Measurements from ENCODE around the gene OR2T10. TPM values are rescaled to one million over a fixed set of nuclear protein-coding genes. Genes with fewer than 3 reads are reported as not detected.
"Not testable (repeated sequence)": the region's sequence is repeated elsewhere in the genome, so short reads cannot be mapped to it uniquely, and the experiment has no call there.

The OR2T10 gene, protein sequence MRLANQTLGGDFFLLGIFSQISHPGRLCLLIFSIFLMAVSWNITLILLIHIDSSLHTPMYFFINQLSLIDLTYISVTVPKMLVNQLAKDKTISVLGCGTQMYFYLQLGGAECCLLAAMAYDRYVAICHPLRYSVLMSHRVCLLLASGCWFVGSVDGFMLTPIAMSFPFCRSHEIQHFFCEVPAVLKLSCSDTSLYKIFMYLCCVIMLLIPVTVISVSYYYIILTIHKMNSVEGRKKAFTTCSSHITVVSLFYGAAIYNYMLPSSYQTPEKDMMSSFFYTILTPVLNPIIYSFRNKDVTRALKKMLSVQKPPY
- total RNA-seq = not detected

DNA sequence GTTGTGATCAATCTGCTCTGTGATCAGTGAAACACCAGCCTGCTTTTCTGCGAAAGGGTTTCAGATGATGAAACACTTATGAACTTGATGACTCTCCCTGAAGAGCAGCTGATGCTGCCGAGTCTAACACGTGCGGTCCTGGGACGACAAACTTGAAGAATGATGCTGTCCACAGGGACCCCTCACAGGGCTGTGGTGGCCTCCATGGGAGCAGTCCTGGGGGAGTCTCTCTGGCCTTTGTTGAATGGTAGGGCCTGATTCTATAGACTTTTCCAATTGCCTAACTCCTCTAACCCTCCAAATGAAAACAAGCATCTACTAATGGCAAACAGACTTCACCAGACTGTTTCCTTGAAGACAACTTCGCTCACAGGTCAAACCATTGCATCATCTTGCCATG is at the start of gene OR2T10:
TSS of gene OR2T10 (minus strand) at position 112 of the 400 bp plus-strand sequence. CDS start 3,932 bp downstream, outside the sequence.
- H3K4me3 ChIP-seq = no peak within 1 kb of the TSS
- no peaks in the 10 kb centered on the region for H3K36me3 ChIP-seq
- H3K27me3 ChIP-seq = no peaks in the 10 kb centered on the region
- H3K4me1 ChIP-seq = no peaks in the 10 kb centered on the region
- no peaks in the 10 kb centered on the region for H3K9me3 ChIP-seq
- TF ChIP-seq, protein P1, sequence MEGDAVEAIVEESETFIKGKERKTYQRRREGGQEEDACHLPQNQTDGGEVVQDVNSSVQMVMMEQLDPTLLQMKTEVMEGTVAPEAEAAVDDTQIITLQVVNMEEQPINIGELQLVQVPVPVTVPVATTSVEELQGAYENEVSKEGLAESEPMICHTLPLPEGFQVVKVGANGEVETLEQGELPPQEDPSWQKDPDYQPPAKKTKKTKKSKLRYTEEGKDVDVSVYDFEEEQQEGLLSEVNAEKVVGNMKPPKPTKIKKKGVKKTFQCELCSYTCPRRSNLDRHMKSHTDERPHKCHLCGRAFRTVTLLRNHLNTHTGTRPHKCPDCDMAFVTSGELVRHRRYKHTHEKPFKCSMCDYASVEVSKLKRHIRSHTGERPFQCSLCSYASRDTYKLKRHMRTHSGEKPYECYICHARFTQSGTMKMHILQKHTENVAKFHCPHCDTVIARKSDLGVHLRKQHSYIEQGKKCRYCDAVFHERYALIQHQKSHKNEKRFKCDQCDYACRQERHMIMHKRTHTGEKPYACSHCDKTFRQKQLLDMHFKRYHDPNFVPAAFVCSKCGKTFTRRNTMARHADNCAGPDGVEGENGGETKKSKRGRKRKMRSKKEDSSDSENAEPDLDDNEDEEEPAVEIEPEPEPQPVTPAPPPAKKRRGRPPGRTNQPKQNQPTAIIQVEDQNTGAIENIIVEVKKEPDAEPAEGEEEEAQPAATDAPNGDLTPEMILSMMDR (IDR thresholded peaks at IDR 0.05) = no peak
- TF ChIP-seq POLR2A (IDR thresholded peaks at IDR 0.05) = no peak
- H3K27ac ChIP-seq = no peak within 1 kb of the TSS
- DNase-seq = no peak

DNA sequence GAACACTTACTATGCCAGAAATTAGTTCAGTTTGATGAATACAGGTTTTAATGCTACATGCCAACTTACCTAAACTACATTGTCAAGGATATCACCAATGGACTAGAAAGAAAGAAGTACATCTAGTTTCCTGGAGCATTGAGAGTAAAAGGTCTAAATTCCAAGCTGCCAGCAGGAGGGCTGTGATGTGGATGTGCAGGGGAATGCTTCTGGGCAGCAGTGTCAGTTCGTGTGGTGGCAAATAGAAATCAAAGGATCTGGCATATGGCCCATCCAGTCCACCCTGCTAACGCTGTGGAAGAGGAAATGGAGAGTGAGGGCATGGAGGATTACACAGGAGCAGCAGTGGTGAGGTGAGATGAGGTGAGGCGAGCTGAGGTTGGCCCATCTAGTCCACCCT is 47.7 kb upstream of the OR2T10 start, which contains the start of gene OR2T35:
TSS of gene OR2T35 (minus strand) at position 101 of the 400 bp plus-strand sequence. CDS start 6,020 bp downstream, outside the sequence.
- H3K9me3 ChIP-seq, H3K36me3 ChIP-seq, H3K4me1 ChIP-seq, H3K4me3 ChIP-seq, H3K27ac ChIP-seq, DNase-seq, H3K27me3 ChIP-seq: not testable (repeated sequence)

DNA sequence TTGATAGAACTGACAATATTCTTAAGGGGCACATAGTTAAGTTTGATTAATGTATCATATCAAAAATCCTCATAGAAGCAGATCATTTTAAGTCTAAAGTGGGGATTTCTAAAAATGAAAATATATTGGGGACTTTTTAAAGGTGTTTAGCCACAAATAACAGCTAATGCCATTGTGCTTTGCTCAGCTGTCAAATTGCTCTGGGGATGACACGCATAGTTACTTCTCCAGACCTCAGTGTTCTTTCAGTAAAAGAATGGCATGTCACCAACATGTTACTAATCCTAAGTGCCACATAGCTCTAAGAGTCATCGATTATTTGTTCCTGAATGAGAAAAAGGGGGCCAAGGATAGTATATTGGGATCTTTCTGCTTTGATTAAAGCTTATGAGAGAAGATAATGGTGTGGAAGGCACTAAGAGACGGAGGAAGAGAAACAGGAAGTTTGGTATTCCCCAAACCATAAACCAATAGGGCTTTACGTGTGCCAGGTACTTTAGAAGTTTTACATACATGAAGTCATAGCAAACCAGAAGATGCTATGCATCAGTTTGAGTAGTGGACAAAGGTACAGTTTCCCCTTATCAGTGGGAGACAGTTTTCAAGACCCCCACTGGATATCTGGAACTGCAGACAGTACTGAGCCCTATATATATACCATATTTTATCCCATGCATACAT is 45.6 kb upstream of the OR2T10 start:
- not testable (repeated sequence) for DNase-seq, H3K27me3 ChIP-seq, H3K4me1 ChIP-seq, H3K36me3 ChIP-seq, H3K27ac ChIP-seq, H3K4me3 ChIP-seq, H3K9me3 ChIP-seq

DNA sequence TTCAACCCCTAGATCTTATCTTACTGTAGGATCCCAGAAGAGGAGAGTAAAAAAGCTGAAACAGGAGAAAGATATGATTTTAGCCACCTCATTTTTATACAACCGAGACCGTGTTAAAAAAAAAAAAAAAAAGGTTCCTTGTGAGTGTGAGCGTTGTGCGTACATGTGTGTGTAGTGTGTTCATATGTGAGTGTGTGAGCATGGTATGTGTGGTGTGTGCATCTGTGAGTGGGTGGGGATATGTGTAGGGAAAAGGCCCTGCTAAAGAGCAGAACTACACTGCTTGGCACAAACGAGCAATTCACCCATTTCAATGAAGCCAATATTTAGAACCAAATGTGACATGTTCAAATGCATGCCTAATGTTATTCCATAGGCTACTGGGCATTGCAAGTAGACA is 44.1 kb upstream of the OR2T10 start:
- H3K4me3 ChIP-seq, H3K4me1 ChIP-seq, H3K36me3 ChIP-seq, H3K27me3 ChIP-seq, DNase-seq, H3K9me3 ChIP-seq, H3K27ac ChIP-seq: not testable (repeated sequence)

DNA sequence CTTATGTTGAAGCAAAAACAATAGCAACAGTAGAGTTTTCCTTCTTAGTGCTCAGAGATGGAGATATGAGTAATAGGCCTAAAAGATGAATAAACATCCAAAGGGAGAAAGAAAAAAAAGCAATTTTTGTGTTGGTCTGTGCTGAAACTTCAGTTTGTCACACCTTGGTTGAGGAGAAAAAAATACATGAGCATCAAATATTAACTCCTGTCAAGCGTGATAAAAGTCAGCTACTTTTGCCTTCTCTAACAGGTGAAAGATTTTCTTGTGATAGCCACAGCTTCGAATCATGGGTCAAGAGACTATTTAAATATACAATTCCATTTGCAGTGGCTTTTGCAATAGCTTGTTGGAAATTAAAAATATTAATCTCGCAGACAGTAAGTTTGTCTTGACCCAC is 43.4 kb upstream of the OR2T10 start:
- not testable (repeated sequence) for H3K4me3 ChIP-seq, H3K27ac ChIP-seq, DNase-seq, H3K36me3 ChIP-seq, H3K27me3 ChIP-seq, H3K9me3 ChIP-seq, H3K4me1 ChIP-seq

DNA sequence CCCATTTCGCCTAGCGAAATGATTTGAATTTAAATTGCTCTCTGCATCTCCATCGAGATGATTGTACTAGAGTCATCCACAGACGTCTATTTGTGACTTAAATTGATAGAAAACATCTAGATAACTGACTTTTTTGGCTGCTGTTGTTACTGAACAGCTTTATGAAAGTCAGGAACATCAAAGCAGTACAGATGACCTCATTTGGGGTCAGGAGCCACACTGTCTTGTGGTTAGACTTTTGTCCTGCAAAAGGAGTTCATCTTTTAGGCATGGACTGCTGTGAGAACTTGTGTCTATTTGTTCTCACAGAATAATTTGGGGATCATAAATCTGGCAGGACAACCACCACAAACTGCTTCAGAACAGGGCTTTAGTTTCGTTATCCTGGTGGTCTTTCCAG is 42.2 kb upstream of the OR2T10 start:
- not testable (repeated sequence) for H3K4me1 ChIP-seq, H3K4me3 ChIP-seq, H3K27me3 ChIP-seq, H3K9me3 ChIP-seq, H3K27ac ChIP-seq, H3K36me3 ChIP-seq, DNase-seq

DNA sequence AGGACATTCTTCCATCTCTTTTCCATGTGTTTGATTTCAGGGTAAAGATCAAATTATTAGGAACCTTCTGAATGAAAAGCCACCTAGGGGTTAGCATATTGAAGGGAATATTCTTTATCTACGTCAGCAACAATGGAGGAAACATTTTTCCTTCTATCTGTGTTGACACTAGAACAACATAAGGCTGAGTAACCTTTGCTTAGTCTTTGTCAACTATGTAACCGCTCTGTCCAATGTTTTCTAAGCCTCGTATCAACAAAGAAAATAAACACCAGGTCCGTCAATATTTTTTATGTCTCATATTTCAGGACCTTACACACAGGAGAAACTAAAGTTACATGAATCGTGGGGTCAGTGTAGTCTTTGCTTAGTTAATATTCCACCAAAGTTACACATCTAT is 39.1 kb upstream of the OR2T10 start:
- H3K4me3 ChIP-seq, H3K27ac ChIP-seq, DNase-seq, H3K27me3 ChIP-seq, H3K36me3 ChIP-seq, H3K4me1 ChIP-seq, H3K9me3 ChIP-seq: not testable (repeated sequence)

DNA sequence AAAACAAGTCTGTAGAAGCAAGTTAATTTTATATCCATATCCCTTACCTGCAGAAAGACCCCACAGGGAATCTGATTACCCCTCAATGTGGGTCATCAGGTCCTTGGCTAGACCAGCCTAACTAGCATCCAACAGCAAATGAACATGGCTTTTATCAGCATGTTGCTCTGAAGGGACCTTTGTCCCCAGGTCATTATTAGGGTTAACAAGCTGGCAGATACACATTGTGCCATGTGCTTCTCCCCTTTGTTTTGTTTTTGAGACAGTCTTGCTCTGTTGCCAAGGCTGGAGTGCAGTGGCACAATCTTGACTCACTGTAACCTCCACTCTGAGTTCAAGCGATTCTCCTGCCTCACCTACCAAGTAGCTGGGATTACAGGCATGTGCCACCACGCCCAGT is 37.5 kb upstream of the OR2T10 start, which contains the start of gene OR2T11:
TSS of gene OR2T11 (minus strand) at position 101 of the 400 bp plus-strand sequence. CDS start 7,963 bp downstream, outside the sequence.
- not testable (repeated sequence) for H3K27me3 ChIP-seq, H3K27ac ChIP-seq, H3K9me3 ChIP-seq, DNase-seq, H3K36me3 ChIP-seq, H3K4me1 ChIP-seq, H3K4me3 ChIP-seq

DNA sequence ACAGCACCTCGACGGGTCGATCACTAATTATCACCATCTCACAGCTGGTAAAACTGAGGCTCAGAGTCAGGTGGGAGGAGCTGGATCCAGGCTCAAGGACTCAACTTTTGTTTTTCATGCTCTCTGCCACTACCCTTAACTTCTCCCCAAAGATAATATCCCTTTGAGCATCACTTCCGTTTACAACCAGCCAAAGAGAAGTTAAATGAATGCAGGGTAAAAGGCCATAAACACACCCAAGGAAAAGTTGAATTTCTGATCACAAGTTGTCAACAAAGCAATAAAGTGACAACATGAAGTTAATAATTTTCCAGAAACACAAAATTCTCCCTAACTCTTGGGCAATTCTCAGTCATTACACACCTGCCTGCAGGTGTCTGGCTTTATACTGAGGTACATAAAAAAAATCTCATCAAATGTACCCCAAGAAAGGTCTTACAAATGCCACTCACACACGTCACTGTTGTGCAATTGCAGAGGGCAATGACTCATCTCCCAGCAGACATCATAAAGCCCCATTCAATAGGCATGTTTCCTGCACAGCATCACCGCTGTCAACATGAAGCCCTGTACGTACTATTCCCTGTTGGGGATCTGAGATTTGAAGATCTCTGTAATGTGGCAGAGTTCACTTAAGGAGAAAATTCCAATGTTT is 34.0 kb upstream of the OR2T10 start:
- Histone ChIP-seq H3K9me3 (no peaks in the 10 kb centered on the region), H3K4me1 (no peaks in the 10 kb centered on the region), H3K27me3 (no peaks in the 10 kb centered on the region), H3K27ac (peak overlapping the region in 1 of 4 donors; percentile 29), H3K36me3 (no peaks in the 10 kb centered on the region), H3K4me3 (no peak overlapping the region)
- TF ChIP-seq POLR2A (IDR thresholded peaks at IDR 0.05) = no peak
- TF ChIP-seq, protein P1 (IDR thresholded peaks at IDR 0.05) = no peak
- DNase-seq = peak in 1 of 3 donors; percentile 87

Measured in Peyer's patch (tissue), 4 donors.